G401 (cell line): ENCODE measurements around the gene TEK. TPM values are rescaled to one million over a fixed set of nuclear protein-coding genes. Genes with fewer than 3 reads are reported as not detected.
A peak's percentile ranks its signal among the peaks of the same experiment; 100 is the strongest.

Experiments used
- DNase-seq: peaks from one replicate; pipeline ENCODE4 v3.0.0-alpha.2; 2015; ENCODE audit warnings: low spot score
- in situ Hi-C: cut with HindIII; loops from 2 replicates; pipeline ENCODE4 v1.10.0; 2016; ENCODE audit warnings: low sequenced_read_pairs, mixed read lengths
- total RNA-seq: library from RNA; depleted of rRNA; stranded (reverse); fragments of >200 nt; shearing (Covaris generic); gene quantifications from 2 replicates; pipeline ENCODE4 v1.2.3, GENCODE V29; 2014

TEK gene
- total RNA-seq, 1 experiment from 2014 or later, result not detected

- in situ Hi-C loops, result no loop called here
- DNase-seq, result no peak
These were observed 8.6 kb downstream of the TEK start for GRCh38 chr9:27117489-27118135.

DNA sequence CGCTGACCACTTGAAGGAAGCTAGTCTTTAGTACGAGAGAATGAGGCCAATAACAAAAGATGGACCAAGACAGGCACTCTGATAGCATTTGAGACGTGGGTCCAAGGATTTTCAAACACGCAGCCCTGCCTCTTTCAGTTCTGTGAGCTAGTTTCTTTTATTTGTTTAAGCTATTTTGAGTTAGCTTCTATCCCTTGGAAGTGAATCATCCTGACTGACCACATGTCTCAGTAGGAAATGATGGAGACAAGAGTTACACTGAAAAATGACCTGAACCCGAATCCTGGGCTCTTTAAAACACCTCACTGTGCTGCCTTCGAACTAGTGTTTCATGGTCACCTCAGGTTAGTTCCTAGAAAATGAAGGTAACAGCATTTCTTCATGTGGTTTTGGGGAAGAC lies 9.9 kb downstream of the TEK start:
- DNase-seq, result no peak
- in situ Hi-C loops, result no loop called here

DNA sequence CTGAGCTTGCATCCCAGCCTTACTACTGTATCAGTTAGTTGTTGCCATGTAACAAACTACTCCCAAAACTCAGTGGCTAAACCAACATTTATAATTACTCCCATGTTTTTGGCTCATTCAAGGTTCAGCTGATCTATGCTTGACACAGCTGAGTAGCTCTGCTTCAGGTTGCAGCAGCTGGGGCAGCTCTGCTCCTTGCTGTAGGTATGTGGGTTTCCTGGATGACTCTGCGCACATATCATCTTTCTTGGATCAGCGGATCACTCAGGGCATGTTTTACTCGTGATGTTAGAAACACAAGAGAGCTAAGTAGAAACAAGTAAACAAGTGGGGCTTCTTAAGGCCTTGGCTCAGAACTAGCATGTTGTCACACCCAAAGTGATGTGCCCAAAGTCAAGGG lies 15.1 kb downstream of the TEK start:
- no peak for DNase-seq
- in situ Hi-C loops, result no loop called here

DNA sequence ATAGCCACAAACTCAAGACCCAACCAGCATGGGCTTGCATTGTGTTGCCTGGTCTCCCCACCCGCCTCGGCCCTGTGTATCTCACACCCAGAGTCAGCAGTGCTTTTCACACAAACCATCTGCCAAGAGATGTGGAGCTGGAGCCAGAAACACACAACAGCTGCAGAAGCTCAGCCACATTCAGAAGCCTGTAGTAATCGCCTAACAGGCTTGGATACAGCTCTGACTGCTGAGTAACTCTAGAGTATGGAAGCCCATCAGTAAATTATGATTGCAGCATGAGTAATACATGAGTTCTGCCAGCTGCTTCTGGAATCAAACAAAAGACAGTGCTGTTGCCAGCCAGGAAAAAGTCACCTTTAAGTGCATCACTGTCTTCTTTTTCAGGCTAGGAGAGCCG lies 16.0 kb downstream of the TEK start:
- in situ Hi-C loops, result no loop called here
- no peak for DNase-seq

- no peak for DNase-seq
- in situ Hi-C loops, result no loop called here
These were observed 16.9 kb downstream of the TEK start for GRCh38 chr9:27125936-27126335.

DNA sequence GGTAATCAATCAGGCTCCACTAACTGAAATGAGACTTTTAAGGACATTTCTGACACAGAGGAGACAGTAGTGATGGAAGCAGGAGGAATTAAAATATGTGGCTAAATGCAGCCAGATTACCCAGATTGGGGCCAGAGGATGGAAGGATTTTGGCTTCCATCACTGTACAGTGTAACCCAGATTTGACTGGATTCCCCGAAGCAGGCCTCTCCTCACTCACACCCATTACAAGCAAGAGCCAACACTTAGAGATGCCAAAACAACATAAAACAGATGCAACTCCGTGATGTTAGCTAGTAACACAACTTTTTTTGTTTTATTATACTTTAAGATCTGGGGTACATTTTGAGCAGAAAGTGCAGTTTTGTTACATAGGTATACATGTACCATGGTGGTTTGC lies 17.6 kb downstream of the TEK start:
- in situ Hi-C loops, result no loop called here
- no peak for DNase-seq

DNA sequence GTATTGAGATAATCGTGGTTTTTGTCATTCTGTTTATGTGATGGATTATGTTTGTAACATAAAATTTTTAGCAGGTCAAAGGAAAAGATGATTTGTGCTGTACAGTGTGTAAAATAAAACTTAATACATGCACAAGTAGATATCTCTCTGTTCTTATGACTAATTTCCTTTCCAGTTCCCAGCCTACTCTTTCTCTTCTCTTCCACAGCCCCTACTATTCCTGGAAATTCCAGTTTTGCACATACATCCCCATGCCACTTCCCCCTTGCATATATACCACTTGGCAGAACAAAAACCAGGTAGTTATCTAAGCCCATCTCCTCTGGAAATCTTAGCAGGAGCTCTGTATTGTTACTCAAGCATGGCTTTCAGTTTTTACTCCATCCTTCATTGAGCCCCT lies 20.2 kb downstream of the TEK start:
- in situ Hi-C loops, result no loop called here
- DNase-seq, result no peak

DNA sequence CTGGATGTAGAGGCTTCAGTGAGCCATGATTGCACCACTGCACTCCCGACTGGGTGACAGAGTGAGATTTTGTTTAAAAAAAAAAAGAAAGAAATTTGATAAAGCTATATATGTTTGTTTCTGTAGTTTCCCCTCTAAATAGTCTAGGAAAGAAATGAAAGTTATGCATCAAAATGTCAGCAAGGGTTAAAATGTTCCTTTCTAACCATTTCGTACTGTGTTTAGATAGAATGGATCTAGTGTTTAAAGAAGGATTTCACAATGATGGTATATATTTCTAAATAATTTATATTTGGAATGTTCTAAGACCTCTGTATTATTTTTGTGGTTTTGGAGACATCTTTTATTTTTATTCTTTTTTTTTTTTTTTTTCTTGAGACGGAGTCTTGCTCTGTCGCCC lies 22.7 kb downstream of the TEK start:
- in situ Hi-C loops, result no loop called here
- DNase-seq, result no peak

DNA sequence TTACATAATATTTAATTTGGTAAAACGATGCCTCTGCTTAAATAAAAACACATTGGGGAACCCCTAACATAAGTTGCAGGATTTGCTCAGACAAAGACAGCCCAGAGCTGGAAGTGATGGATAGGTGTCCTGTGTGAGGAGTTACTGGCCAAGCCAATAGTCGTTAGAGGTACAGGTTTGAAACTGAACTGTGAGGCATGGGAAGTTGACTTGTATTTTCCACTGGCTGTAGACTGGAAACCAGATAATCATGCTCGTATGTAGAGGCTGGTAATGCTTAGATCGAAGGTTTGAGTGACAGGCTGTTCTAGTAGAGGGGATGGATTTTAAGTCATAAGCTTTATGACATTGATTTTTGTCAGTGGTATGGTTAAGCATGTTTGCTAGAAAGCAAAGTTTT lies 24.8 kb downstream of the TEK start:
- in situ Hi-C loops, result no loop called here

DNA sequence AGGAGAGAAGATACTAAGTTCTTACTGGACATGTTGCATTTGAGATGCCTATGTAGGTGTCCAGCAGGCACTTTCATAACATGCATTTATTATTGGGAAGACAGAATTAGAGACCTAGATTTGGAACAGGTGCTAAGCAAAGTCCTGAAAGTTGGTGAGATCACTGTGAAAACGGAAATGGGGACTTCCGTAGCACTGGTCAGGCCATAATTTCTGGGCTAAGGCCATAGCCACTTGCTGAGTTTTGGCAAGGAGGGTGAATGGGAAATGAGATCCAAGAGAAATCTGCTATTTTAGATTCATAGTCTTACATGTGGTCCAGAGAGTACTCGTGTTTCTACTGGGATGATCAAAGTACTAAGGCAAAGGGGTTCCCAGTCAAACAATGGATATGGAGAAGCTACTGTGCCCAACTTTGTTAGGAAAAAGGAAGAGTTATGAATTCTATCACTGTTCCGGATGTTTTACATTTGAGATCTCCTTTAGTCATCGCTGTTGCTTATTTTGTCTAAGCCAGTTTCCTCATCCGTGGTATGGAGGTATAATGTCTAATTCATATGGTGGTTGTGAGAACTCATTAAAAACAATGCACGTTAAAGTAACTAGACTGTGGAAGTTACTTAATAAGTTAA lies 33.4 kb downstream of the TEK start:
- DNase-seq, result peak; percentile 53
- in situ Hi-C loops, result no loop called here

More for the DNA sequence above, 24.8 kb downstream of the TEK start:
- DNase-seq, result no peak

GRCh38 chr9:27145143-27145542 lies 36.1 kb downstream of the TEK start:
- in situ Hi-C loops, result no loop called here

GRCh38 chr9:27149651-27150050 lies 40.6 kb downstream of the TEK start:
- in situ Hi-C loops, result no loop called here
- DNase-seq, result no peak

More at GRCh38 chr9:27145143-27145542, 36.1 kb downstream of the TEK start:
- no peak for DNase-seq

GRCh38 chr9:27150746-27151406 lies 41.9 kb downstream of the TEK start:
- in situ Hi-C loops, result no loop called here
- DNase-seq, result no peak

DNA sequence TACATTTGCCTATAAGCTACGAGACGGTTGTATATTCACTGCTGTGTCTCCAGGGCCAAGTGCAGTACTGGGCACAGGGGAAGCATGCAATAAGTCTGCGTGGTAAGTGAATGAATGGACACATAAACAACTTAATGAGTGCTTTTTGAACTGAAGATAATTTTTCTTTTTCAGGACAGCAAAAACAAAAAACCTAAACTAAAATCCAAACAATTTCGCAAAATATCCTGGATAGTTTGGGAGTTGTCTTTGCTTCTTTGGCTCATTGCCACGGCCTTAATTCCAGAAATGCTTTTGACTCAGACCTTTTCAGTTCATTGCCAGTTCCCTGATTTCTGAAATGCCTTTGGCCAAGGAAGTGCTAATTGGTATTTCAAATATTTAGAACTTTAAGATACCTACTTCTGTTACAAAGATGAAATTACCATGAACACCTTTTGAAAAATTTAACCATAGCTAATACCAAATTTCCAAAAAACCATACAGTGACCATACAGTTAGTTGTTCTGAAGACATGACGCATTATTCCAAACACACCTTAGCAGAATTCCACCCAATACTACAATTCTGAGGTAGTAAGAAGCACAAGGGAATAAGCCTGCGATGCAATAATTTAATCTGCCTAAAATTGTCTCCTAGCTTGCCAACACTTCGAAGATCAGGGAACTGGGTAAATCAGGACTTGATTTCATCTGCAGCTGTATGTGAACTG lies 42.8 kb downstream of the TEK start:
- DNase-seq, result no peak
- in situ Hi-C loops, result no loop called here

DNA sequence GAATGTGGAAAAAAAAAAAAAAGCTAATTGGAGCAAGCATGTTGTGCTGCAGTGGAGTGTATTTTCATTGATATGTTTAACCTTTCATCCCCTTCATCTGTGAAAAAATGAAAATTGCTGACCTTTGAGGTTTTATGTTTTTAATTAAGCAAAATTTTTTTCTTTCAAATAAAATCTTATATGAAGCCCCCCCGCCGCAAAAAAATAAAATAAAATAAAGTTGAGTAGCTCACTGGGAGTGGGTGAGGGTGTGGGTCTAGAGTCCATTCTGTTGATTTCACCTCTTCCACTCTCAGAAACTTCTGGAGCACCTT lies 43.3 kb downstream of the TEK start:
- DNase-seq, result no peak
- in situ Hi-C loops, result no loop called here

- in situ Hi-C loops, result no loop called here
- no peak for DNase-seq
These were observed 45.9 kb downstream of the TEK start for GRCh38 chr9:27154908-27155307.

- DNase-seq, result no peak
- in situ Hi-C loops, result no loop called here
These were observed 48.1 kb downstream of the TEK start for GRCh38 chr9:27157097-27157496.

- DNase-seq, result no peak
- in situ Hi-C loops, result no loop called here
These were observed 48.7 kb downstream of the TEK start for GRCh38 chr9:27157736-27158135.

GRCh38 chr9:27160636-27161035 lies 51.6 kb downstream of the TEK start:
- DNase-seq, result no peak
- in situ Hi-C loops, result no loop called here

DNA sequence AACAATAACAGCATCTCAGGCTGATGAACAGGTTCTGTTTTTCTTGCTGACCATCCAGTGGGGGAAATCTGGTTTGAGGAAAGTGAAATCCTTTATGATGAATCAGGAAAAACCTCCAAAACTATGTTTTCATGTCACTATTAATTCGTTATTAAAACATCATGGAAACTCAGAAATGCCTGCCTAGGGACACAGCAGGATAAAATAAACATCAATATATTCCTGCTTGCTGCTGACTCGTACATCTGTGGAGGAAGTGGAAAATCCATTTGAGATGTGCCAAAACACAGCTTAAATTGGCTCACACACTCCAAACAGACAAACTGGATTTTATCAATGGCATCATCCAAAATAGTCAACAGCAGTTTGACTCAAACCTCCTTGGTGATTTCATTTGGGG lies 53.0 kb downstream of the TEK start:
- in situ Hi-C loops, result no loop called here
- peak; percentile 4 for DNase-seq
